Sigmoid colon (tissue), 7 donors: ENCODE results near the gene VEPH1. TPM values are rescaled to one million over a fixed set of nuclear protein-coding genes. Genes with fewer than 3 reads are reported as not detected.

ENCODE experiments used
- DNase-seq: peaks from one replicate; pipeline ENCODE4 v3.0.0-alpha.2; 2019
- H3K27ac ChIP-seq, 4 donors: fragments of 200-600 bp; sonication (generic); one replicate each; pipeline ENCODE4 v1.5.1; 2016 to 2019; ENCODE audit warnings: mild to moderate bottlenecking in 1 of 4
- H3K27me3 ChIP-seq, 3 donors: fragments of 200-600 bp; sonication (generic); one replicate each; pipeline ENCODE4 v1.5.1; 2019; ENCODE audit warnings: mild to moderate bottlenecking in 1 of 3
- H3K36me3 ChIP-seq, 4 donors: fragments of 200-600 bp; sonication (generic); one replicate each; pipeline ENCODE4 v1.5.1; 2016 to 2019
- H3K4me1 ChIP-seq, 4 donors: fragments of 200-600 bp; sonication (generic); one replicate each; pipeline ENCODE4 v1.5.1; 2017 to 2019
- H3K4me3 ChIP-seq, 4 donors: fragments of 200-600 bp; sonication (generic); one replicate each; pipeline ENCODE4 v1.5.1; 2017 to 2019; ENCODE audit warnings: mild to moderate bottlenecking in 2 of 4, moderate library complexity in 1 of 4
- H3K9me3 ChIP-seq, 4 donors: fragments of 200-600 bp in 3 of 4; sonication (generic) in 3 of 4; one replicate each; pipeline versions ENCODE4 v1.5.1 to v1.6.1; 2013 to 2019
- EP300 ChIP-seq, 4 donors: sonication (generic); formaldehyde crosslinking; IDR thresholded peaks; one replicate each; pipeline ENCODE4 v1.6.1; 2017; ENCODE audit warnings: antibody characterized with exemption in 4 of 4
- POLR2A ChIP-seq, 2 donors: fragments of 450-650 bp; IDR thresholded peaks; one replicate each; pipeline ENCODE4 v1.6.1; 2016; ENCODE audit warnings: antibody characterized with exemption in 2 of 2, mild to moderate bottlenecking in 2 of 2, moderate library complexity in 2 of 2
- POLR2AphosphoS5 ChIP-seq, 4 donors: sonication (generic); formaldehyde crosslinking; IDR thresholded peaks; one replicate each; pipeline ENCODE4 v1.6.1; 2017; ENCODE audit warnings: antibody characterized with exemption in 4 of 4
- WGBS, 2 donors: extraction: QIAGEN DNeasy Blood & Tissue Kit; methylation state at CpG; one replicate each; pipeline ENCODE4 v1.1.7; 2013; 5-methylcytosine and 5-hydroxymethylcytosine counted together
- intact Hi-C: fragments of 100-400 bp; cut with DNase I; formaldehyde crosslinking; loops from one replicate; pipeline ENCODE4 v1.15.1; 2023
- polyA plus RNA-seq, 3 donors: library from polyadenylated mRNA; stranded (reverse); fragments of 200-250 nt; gene quantifications; one replicate each; pipeline ENCODE4 v1.2.3, GENCODE V29; 2013
- total RNA-seq, 4 donors: library from RNA; depleted of rRNA; stranded (reverse); fragments of >200 nt; gene quantifications; one replicate each; pipeline ENCODE4 v1.1.0, GENCODE V29; 2016
- TF ChIP-seq, protein P1 (sequence below), 4 experiments: fragments of 450-650 bp in 3 of 4; fragments of 200-600 bp in 1 of 4; IDR thresholded peaks; one replicate each; pipeline ENCODE4 v1.5.1; 2016 to 2019; ENCODE audit warnings: antibody characterized with exemption in 4 of 4, mild to moderate bottlenecking in 3 of 4, moderate library complexity in 2 of 4
- donor health status: healthy with polysubstance abuse.
- donor health status: Bipolar disorder and iron deficiency.
- donor health status: healthy.

The VEPH1 gene
- total and polyA plus RNA-seq, 7 donors: 0.14 to 1.8 (median 0.87) TPM; not detected in 1

DNA sequence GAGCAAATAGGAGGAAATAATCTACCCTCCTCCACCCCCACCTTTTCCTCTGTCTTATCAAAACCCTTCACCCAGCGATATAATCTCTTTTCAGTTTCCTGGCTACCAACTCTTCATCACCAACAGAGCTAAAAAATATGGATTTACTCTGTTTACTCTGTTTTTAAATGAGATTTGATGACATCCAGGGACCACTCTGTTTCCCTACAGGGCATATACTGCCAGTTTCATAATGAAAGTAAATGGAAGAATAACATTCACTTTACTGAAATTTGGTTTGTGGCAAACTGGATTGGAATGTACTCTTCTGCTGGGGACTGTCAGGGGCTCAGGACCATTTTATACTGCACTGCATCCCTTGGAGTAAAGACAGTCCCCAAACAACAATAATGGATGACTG, 146.7 kb downstream of the VEPH1 start:
- intact Hi-C loops: no loop called here
- WGBS, 2 donors: 63 to 65% methylated on average over 1 of the region's 1 CpG
- Histone ChIP-seq H3K27ac (no peak overlapping the region), H3K4me1 (no peaks in the 10 kb centered on the region), H3K4me3 (no peak overlapping the region), H3K9me3 (no peaks in the 10 kb centered on the region), H3K36me3 (no peaks in the 10 kb centered on the region), H3K27me3 (no peaks in the 10 kb centered on the region)
- no peak for DNase-seq
- no peak for TF ChIP-seq POLR2AphosphoS5 (IDR thresholded peaks at IDR 0.05)
- no peak for TF ChIP-seq POLR2A (IDR thresholded peaks at IDR 0.05)
- no peak for TF ChIP-seq EP300 (IDR thresholded peaks at IDR 0.05)
- TF ChIP-seq, protein P1, sequence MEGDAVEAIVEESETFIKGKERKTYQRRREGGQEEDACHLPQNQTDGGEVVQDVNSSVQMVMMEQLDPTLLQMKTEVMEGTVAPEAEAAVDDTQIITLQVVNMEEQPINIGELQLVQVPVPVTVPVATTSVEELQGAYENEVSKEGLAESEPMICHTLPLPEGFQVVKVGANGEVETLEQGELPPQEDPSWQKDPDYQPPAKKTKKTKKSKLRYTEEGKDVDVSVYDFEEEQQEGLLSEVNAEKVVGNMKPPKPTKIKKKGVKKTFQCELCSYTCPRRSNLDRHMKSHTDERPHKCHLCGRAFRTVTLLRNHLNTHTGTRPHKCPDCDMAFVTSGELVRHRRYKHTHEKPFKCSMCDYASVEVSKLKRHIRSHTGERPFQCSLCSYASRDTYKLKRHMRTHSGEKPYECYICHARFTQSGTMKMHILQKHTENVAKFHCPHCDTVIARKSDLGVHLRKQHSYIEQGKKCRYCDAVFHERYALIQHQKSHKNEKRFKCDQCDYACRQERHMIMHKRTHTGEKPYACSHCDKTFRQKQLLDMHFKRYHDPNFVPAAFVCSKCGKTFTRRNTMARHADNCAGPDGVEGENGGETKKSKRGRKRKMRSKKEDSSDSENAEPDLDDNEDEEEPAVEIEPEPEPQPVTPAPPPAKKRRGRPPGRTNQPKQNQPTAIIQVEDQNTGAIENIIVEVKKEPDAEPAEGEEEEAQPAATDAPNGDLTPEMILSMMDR (IDR thresholded peaks at IDR 0.05): no peak

DNA sequence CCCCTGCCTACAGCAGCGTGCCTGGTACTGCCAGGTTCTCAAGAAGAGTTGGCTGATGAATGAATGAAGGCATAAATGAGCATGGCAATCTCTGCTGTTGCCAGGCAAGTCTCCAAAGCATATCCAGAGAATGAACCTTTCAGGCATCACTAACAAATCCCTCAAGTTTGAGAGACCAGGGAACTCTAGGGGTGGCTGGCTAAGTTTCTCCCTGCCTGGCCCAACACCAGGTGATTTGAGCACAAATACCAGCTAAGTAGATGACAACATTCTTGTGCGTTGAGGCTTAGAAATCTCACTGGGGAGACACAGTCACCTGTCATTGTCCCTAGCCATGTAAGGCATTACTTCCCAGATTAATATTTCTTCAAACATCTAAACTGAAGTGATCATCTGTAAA, 147.9 kb downstream of the VEPH1 start:
- DNase-seq: no peak
- TF ChIP-seq, protein P1 (IDR thresholded peaks at IDR 0.05): no peak
- TF ChIP-seq EP300 (IDR thresholded peaks at IDR 0.05): no peak
- no peak for TF ChIP-seq POLR2AphosphoS5 (IDR thresholded peaks at IDR 0.05)
- TF ChIP-seq POLR2A (IDR thresholded peaks at IDR 0.05): no peak
- Histone ChIP-seq H3K36me3 (no peaks in the 10 kb centered on the region), H3K4me1 (no peaks in the 10 kb centered on the region), H3K27me3 (no peaks in the 10 kb centered on the region), H3K9me3 (no peaks in the 10 kb centered on the region), H3K4me3 (no peak overlapping the region), H3K27ac (no peak overlapping the region)
- intact Hi-C loops: no loop called here
- WGBS, 2 donors: 76 to 85% methylated on average over 2 of the region's 2 CpGs

DNA sequence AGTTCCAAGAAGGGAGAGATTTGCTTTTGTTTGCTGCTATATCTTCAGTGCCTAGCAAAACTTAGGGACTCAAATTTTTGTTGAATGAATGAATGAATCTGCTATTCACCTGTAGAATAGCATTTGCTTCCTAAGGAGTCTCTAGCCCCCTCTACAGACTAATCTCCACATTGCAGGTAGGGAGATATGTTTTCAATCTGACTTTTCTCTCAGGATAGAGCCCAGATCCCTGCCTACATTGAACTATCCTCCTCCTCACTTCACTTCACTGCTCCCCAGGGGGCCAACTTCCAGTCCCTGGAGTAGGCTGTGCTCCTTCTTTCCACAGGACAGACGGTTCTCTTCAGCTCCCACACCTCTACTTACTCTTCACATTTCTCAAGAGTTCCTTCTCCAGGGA, 148.5 kb downstream of the VEPH1 start:
- Histone ChIP-seq H3K9me3 (no peaks in the 10 kb centered on the region), H3K27me3 (no peaks in the 10 kb centered on the region), H3K27ac (no peak overlapping the region), H3K4me3 (no peak overlapping the region), H3K36me3 (no peaks in the 10 kb centered on the region), H3K4me1 (no peaks in the 10 kb centered on the region)
- intact Hi-C loops: no loop called here
- TF ChIP-seq EP300 (IDR thresholded peaks at IDR 0.05) (no peak), POLR2AphosphoS5 (IDR thresholded peaks at IDR 0.05) (no peak), POLR2A (IDR thresholded peaks at IDR 0.05) (no peak)
- TF ChIP-seq, protein P1 (IDR thresholded peaks at IDR 0.05): no peak
- WGBS, 2 donors: 32 to 60% methylated on average over 1 of the region's 1 CpG
- DNase-seq: no peak

DNA sequence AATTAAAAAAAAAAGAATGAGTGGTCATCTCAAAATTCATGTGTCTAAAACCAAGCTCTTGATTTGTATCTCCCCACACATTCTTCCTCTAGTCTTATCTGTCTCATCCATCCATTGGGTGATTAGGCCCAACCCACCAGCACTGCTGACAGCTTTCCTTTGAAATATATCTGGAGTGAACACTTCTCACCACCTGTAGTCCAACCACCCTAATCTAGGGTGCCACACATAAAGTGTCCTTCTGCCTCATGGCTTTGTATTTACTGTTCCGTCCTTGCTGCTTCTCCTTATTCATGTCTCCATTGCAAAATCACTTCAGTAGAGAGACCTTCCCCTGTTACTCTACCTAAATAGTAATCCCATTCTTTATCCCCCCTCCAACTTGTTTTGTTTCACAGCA, 149.0 kb downstream of the VEPH1 start:
- Histone ChIP-seq H3K9me3 (no peaks in the 10 kb centered on the region), H3K4me3 (no peak overlapping the region), H3K4me1 (no peaks in the 10 kb centered on the region), H3K27ac (no peak overlapping the region), H3K36me3 (no peaks in the 10 kb centered on the region), H3K27me3 (no peaks in the 10 kb centered on the region)
- 90 to 92% methylated on average over 1 of the region's 1 CpG for WGBS, 2 donors
- intact Hi-C loops: no loop called here
- DNase-seq: no peak
- no peak for TF ChIP-seq POLR2A (IDR thresholded peaks at IDR 0.05)
- no peak for TF ChIP-seq EP300 (IDR thresholded peaks at IDR 0.05)

DNA sequence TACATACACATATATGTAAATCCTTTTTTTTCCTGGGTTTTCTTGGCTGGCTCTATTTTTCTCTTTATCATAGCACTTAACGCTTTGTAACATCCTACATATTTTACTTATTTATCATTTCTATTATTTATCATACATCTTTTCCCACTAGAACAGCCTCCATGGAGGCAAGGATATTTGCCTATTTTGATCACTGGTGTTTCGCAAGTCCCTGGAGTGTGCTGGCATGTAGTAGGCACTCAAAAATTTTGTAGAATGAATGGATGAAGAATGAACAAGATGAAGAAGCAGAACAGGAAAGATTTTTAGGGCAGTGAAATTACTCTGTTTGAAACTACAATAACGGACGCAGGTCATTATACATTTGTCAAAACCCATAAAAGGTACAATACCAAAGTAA, 149.6 kb downstream of the VEPH1 start:
- WGBS, 2 donors: 87 to 91% methylated on average over 4 of the region's 4 CpGs
- H3K4me3 ChIP-seq: no peak overlapping the region
- no peaks in the 10 kb centered on the region for H3K27me3 ChIP-seq
- intact Hi-C loops: no loop called here
- no peaks in the 10 kb centered on the region for H3K9me3 ChIP-seq
- no peaks in the 10 kb centered on the region for H3K4me1 ChIP-seq
- H3K36me3 ChIP-seq: no peaks in the 10 kb centered on the region
- no peak for DNase-seq
- TF ChIP-seq, protein P1 (IDR thresholded peaks at IDR 0.05): no peak
- TF ChIP-seq EP300 (IDR thresholded peaks at IDR 0.05) (no peak), POLR2AphosphoS5 (IDR thresholded peaks at IDR 0.05) (no peak), POLR2A (IDR thresholded peaks at IDR 0.05) (no peak)
- H3K27ac ChIP-seq: no peak overlapping the region
